Gastrocnemius medialis (tissue), 4 donors: ENCODE measurements around the gene ANKRD11. TPM values are rescaled to one million over a fixed set of nuclear protein-coding genes. Genes with fewer than 3 reads are reported as not detected.
"Not testable (repeated sequence)": the region's sequence is repeated elsewhere in the genome, so short reads cannot be mapped to it uniquely, and the experiment has no call there.

Source experiments
- ATAC-seq, 2 donors: fragments of 150-250 bp; one replicate each; pipeline ENCODE4 v1.9.1; 2016
- DNase-seq, 2 donors: peaks; one replicate each; pipeline ENCODE4 v3.0.0-alpha.2; 2019
- H3K27ac ChIP-seq, 4 donors: fragments of 200-600 bp; sonication (generic); 1 replicate in 1 of 4; 2 replicates in 3 of 4; pipeline ENCODE4 v1.5.1; 2016 to 2018; ENCODE audit warnings: mild to moderate bottlenecking in 2 of 4, moderate library complexity in 1 of 4
- H3K27me3 ChIP-seq, 3 donors: fragments of 200-600 bp; sonication (generic) in 2 of 3; 1 replicate in 1 of 3; 2 replicates in 2 of 3; pipeline versions ENCODE4 v1.5.1 to v1.6.0; 2016 to 2019; ENCODE audit warnings: mild to moderate bottlenecking in 1 of 3, moderate library complexity in 1 of 3
- H3K36me3 ChIP-seq, 2 donors: fragments of 200-600 bp; sonication (generic) in 1 of 2; one replicate each; pipeline ENCODE4 v1.5.1; 2017 to 2018
- H3K4me1 ChIP-seq, 2 donors: fragments of 200-600 bp; sonication (generic) in 1 of 2; one replicate each; pipeline ENCODE4 v1.5.1; 2016 to 2017; ENCODE audit warnings: mild to moderate bottlenecking in 2 of 2
- H3K4me3 ChIP-seq, 4 donors: fragments of 200-600 bp; sonication (generic) in 3 of 4; 1 replicate in 1 of 4; 2 replicates in 3 of 4; pipeline ENCODE4 v1.5.1; 2016 to 2019; ENCODE audit warnings: mild to moderate bottlenecking in 2 of 4
- H3K9me3 ChIP-seq, 3 donors: fragments of 200-600 bp; sonication (generic) in 2 of 3; 1 replicate in 1 of 3; 2 replicates in 2 of 3; pipeline ENCODE4 v1.5.1; 2016 to 2019
- POLR2A ChIP-seq, 2 donors: fragments of 450-650 bp; IDR thresholded peaks; one replicate each; pipeline ENCODE4 v1.6.1; 2017; ENCODE audit warnings: antibody characterized with exemption in 2 of 2, mild to moderate bottlenecking in 2 of 2, moderate library complexity in 2 of 2
- in situ Hi-C, 4 donors: fragments of 200-750 bp; cut with MboI; loops; one replicate each; pipeline versions ENCODE4 v1.15.0 to v1.8.0; 2017; ENCODE audit warnings: low sequenced_read_pairs in 4 of 4
- intact Hi-C: fragments of 100-400 bp; cut with DNase I; formaldehyde crosslinking; loops from one replicate; pipeline ENCODE4 v1.15.1; 2023; ENCODE audit warnings: low total_unique reads
- total RNA-seq, 4 donors: library from RNA; depleted of rRNA; stranded (reverse); fragments of >200 nt; gene quantifications; one replicate each; pipeline versions ENCODE4 v1.1.0 to v1.2.3, GENCODE V29; 2016
- TF ChIP-seq, protein P1 (sequence below), 5 experiments: fragments of 450-650 bp in 3 of 5; fragments of 200-600 bp in 2 of 5; sonication (generic) in 2 of 5; IDR thresholded peaks in 4 of 5; conservative IDR thresholded peaks in 1 of 5; 1 replicate in 4 of 5; 2 replicates in 1 of 5; pipeline ENCODE4 v1.5.1; 2016 to 2019; ENCODE audit warnings: antibody characterized with exemption in 5 of 5, mild to moderate bottlenecking in 3 of 5, moderate library complexity in 3 of 5

Gene ANKRD11
- total RNA-seq, 4 donors from 2014 or later = 26.0 to 77.0 (median 55.0) TPM

- in situ Hi-C loops = no loop called here
- Histone ChIP-seq H3K4me3 (no peak overlapping the region), H3K36me3 (no peaks in the 10 kb centered on the region), H3K9me3 (no peaks in the 10 kb centered on the region), H3K27ac (no peak overlapping the region), H3K4me1 (peaks cover 59 to 60% of the 10 kb centered on the region in 2 donors), H3K27me3 (no peaks in the 10 kb centered on the region)
- DNase-seq (no peak), ATAC-seq (no peak)
- TF ChIP-seq, protein P1, sequence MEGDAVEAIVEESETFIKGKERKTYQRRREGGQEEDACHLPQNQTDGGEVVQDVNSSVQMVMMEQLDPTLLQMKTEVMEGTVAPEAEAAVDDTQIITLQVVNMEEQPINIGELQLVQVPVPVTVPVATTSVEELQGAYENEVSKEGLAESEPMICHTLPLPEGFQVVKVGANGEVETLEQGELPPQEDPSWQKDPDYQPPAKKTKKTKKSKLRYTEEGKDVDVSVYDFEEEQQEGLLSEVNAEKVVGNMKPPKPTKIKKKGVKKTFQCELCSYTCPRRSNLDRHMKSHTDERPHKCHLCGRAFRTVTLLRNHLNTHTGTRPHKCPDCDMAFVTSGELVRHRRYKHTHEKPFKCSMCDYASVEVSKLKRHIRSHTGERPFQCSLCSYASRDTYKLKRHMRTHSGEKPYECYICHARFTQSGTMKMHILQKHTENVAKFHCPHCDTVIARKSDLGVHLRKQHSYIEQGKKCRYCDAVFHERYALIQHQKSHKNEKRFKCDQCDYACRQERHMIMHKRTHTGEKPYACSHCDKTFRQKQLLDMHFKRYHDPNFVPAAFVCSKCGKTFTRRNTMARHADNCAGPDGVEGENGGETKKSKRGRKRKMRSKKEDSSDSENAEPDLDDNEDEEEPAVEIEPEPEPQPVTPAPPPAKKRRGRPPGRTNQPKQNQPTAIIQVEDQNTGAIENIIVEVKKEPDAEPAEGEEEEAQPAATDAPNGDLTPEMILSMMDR (IDR thresholded peaks at IDR 0.05 in 4 of 5, conservative IDR thresholded peaks at IDR 0.05 in 1 of 5) = no peak
- no peak for TF ChIP-seq POLR2A (IDR thresholded peaks at IDR 0.05)
- intact Hi-C loops = no loop called here
These were observed 59.8 kb downstream of the ANKRD11 start for GRCh38 chr16:89430436-89431157.

DNA sequence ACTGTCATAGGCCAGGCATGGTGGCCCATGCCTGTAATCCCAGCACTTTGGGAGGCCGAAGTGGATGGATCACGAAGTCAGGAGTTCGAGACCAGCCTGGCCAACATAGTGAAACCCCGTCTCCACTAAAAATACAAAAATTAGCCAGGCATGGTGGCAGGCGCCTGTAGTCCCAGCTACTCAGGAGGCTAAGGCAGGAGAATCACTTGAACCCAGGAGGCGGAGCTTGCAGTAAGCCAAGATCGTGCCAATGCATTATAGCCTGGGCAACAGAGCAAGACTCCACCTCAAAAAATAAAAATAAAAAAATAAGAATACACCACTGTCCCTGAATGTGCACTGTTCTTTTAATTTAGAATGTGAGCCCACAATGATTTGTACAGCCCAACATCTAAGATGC lies 61.8 kb downstream of the ANKRD11 start:
- intact Hi-C loops, H3K27ac ChIP-seq, H3K27me3 ChIP-seq, H3K4me3 ChIP-seq, H3K9me3 ChIP-seq, in situ Hi-C loops, H3K36me3 ChIP-seq, ATAC-seq, DNase-seq: not testable (repeated sequence)
- H3K4me1 ChIP-seq = peaks cover 58 to 66% of the 10 kb centered on the region in 2 donors

DNA sequence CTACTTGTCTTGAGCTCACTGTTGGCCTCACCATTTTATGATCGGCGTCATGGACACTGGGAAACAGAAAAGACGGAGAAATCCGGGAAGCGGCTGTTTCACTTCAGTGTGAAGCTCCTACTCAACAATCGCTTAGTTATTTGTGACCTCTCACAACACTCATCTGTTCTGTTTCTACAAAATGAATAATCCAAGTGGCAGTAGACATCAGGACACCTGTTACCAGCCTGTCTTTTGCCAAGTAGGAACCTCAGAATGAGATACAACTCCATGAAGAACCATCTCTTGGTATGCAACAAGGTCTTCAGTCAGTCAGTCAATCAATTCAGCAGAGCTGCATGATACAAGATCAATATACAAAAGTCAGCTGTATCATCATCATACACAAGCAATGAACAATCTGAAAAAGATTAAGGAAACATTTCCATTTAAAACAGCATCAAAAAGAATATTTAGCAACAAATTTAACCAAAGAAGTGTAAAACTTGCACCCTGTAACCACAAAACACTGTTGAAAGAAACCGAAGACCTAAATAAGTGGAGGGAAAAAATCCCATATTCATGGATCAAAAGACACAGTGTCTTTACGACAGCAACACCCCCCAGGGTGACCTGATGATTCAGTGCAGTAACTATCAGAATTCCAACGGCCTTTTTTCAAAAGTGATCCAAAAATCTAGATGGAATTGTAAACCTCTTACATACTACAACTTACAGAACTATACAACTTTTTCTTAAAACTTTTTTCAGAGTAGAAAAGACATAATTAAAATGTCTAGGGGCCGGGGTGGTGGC lies 63.4 kb downstream of the ANKRD11 start:
- TF ChIP-seq, protein P1 (IDR thresholded peaks at IDR 0.05 in 4 of 5, conservative IDR thresholded peaks at IDR 0.05 in 1 of 5) = no peak
- no peak for TF ChIP-seq POLR2A (IDR thresholded peaks at IDR 0.05)
- Histone ChIP-seq H3K9me3 (no peaks in the 10 kb centered on the region), H3K27ac (no peak overlapping the region), H3K4me3 (no peak overlapping the region), H3K4me1 (peaks cover 63 to 66% of the 10 kb centered on the region in 2 donors), H3K27me3 (no peaks in the 10 kb centered on the region), H3K36me3 (no peaks in the 10 kb centered on the region)
- ATAC-seq (no peak), DNase-seq (no peak)
- intact Hi-C loops (no loop called here), in situ Hi-C loops (no loop called here)

GRCh38 chr16:89425523-89425922 lies 64.8 kb downstream of the ANKRD11 start:
- Histone ChIP-seq H3K27me3 (no peaks in the 10 kb centered on the region), H3K27ac (peak overlapping the region in 1 of 4 donors; percentile 24), H3K4me1 (peaks cover 53 to 54% of the 10 kb centered on the region in 2 donors), H3K4me3 (no peak overlapping the region), H3K9me3 (no peaks in the 10 kb centered on the region), H3K36me3 (no peaks in the 10 kb centered on the region)
- TF ChIP-seq, protein P1 (IDR thresholded peaks at IDR 0.05 in 4 of 5, conservative IDR thresholded peaks at IDR 0.05 in 1 of 5) = no peak
- TF ChIP-seq POLR2A (IDR thresholded peaks at IDR 0.05) = no peak
- ATAC-seq (no peak), DNase-seq (no peak)
- in situ Hi-C loops (no loop called here), intact Hi-C loops (no loop called here)

GRCh38 chr16:89423681-89424260 lies 66.6 kb downstream of the ANKRD11 start:
- no peaks in the 10 kb centered on the region for H3K36me3 ChIP-seq
- ATAC-seq (no peak), DNase-seq (no peak)
- no peaks in the 10 kb centered on the region for H3K27me3 ChIP-seq
- in situ Hi-C loops = no loop called here
- H3K4me3 ChIP-seq = no peak overlapping the region
- TF ChIP-seq POLR2A (IDR thresholded peaks at IDR 0.05) = no peak
- intact Hi-C loops = loop anchor here (5.0 kb wide), 1 partner anchor 41 kb away; no protein-coding TSS in a partner anchor
- H3K27ac ChIP-seq = peak overlapping the region in 2 of 4 donors; percentile 65 to 71
- no peaks in the 10 kb centered on the region for H3K9me3 ChIP-seq
- H3K4me1 ChIP-seq = peaks cover 64 to 66% of the 10 kb centered on the region in 2 donors
